ENCODE results near the gene PGLYRP3. TPM values are rescaled to one million over a fixed set of nuclear protein-coding genes. Genes with fewer than 3 reads are reported as not detected.

PGLYRP3 gene
- total and polyA plus RNA-seq, 9 of the 15 experiments (the other 6 are each of a cell fraction or from before 2014, with no cell fraction given): not detected

DNA sequence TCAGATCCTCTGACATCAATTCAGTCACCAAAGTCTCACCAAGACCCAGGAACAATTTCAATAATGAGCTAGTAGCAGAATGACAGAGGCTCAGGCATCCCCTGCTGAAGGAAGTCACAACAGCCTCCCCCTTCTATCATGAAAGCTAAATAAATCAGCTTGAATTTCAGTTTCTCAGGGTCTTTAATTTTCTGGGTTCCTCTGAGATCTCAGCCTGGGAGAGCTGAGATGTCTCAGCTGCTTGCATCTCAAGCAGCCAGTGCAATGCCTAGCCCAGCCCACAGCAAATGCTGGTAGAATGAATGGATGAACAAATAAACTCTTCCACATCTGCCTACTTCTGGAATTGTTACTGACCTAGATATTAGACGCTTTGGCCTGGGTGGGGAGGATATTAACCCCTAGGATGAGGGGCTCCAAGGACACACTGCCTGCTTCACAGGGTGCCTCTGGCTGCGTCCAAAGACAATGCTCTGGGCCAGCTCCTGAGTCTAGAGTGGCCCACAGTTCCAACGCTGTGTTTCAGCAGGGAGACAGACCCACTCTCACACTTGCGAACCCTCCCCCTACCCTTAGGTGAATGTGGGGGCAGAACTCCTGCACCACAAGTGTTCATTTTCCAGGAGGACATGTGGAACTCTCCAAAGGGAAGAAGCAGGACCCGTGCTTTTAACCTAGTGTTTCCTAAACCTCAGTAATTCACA is 64.4 kb downstream of the PGLYRP3 start (continued):
- TF ChIP-seq, protein P1, sequence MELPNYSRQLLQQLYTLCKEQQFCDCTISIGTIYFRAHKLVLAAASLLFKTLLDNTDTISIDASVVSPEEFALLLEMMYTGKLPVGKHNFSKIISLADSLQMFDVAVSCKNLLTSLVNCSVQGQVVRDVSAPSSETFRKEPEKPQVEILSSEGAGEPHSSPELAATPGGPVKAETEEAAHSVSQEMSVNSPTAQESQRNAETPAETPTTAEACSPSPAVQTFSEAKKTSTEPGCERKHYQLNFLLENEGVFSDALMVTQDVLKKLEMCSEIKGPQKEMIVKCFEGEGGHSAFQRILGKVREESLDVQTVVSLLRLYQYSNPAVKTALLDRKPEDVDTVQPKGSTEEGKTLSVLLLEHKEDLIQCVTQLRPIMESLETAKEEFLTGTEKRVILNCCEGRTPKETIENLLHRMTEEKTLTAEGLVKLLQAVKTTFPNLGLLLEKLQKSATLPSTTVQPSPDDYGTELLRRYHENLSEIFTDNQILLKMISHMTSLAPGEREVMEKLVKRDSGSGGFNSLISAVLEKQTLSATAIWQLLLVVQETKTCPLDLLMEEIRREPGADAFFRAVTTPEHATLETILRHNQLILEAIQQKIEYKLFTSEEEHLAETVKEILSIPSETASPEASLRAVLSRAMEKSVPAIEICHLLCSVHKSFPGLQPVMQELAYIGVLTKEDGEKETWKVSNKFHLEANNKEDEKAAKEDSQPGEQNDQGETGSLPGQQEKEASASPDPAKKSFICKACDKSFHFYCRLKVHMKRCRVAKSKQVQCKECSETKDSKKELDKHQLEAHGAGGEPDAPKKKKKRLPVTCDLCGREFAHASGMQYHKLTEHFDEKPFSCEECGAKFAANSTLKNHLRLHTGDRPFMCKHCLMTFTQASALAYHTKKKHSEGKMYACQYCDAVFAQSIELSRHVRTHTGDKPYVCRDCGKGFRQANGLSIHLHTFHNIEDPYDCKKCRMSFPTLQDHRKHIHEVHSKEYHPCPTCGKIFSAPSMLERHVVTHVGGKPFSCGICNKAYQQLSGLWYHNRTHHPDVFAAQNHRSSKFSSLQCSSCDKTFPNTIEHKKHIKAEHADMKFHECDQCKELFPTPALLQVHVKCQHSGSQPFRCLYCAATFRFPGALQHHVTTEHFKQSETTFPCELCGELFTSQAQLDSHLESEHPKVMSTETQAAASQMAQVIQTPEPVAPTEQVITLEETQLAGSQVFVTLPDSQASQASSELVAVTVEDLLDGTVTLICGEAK (IDR thresholded peaks at IDR 0.05): no peak
- TF ChIP-seq, protein P1 (CRISPR knock-in tag; IDR thresholded peaks at IDR 0.05): no peak
- no peak for TF ChIP-seq SREBF1 (IDR thresholded peaks at IDR 0.05; ENCODE audit: borderline replicate concordance, low read depth, low read length)
- no peak for TF ChIP-seq SIX5 (IDR thresholded peaks at IDR 0.05; ENCODE audit: borderline replicate concordance in 1 of 2, insufficient read depth in 1 of 2, low read depth in 1 of 2, low read length in 2 of 2)
- TF ChIP-seq MYBL2 (IDR thresholded peaks at IDR 0.05; ENCODE audit: low read depth): no peak
- TF ChIP-seq MYBL2 (CRISPR knock-in tag; IDR thresholded peaks at IDR 0.05; ENCODE audit: borderline replicate concordance): no peak
- TF ChIP-seq, protein P2, sequence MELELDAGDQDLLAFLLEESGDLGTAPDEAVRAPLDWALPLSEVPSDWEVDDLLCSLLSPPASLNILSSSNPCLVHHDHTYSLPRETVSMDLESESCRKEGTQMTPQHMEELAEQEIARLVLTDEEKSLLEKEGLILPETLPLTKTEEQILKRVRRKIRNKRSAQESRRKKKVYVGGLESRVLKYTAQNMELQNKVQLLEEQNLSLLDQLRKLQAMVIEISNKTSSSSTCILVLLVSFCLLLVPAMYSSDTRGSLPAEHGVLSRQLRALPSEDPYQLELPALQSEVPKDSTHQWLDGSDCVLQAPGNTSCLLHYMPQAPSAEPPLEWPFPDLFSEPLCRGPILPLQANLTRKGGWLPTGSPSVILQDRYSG (tag; conservative IDR thresholded peaks at IDR 0.05; ENCODE audit: low read depth): no peak
- no peak for TF ChIP-seq KLF6 (CRISPR knock-in tag; IDR thresholded peaks at IDR 0.05; ENCODE audit: borderline replicate concordance)
- TF ChIP-seq, protein P3, sequence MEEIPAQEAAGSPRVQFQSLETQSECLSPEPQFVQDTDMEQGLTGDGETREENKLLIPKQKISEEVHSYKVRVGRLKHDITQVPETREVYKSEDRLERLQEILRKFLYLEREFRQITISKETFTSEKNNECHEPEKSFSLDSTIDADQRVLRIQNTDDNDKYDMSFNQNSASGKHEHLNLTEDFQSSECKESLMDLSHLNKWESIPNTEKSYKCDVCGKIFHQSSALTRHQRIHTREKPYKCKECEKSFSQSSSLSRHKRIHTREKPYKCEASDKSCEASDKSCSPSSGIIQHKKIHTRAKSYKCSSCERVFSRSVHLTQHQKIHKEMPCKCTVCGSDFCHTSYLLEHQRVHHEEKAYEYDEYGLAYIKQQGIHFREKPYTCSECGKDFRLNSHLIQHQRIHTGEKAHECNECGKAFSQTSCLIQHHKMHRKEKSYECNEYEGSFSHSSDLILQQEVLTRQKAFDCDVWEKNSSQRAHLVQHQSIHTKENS (CRISPR knock-in tag; IDR thresholded peaks at IDR 0.05): no peak

All from K562 (cell line).